AG04450 (cell line): ENCODE data around the gene UPK3A. TPM values are rescaled to one million over a fixed set of nuclear protein-coding genes. Genes with fewer than 3 reads are reported as not detected.

Source experiments
- CTCF ChIA-PET: fragments of 300-600, 350-600 bp; formaldehyde crosslinking; extraction: SDS; loops from one replicate; lab custom pipeline; 2022; ENCODE audit warnings: antibody characterized with exemption, inconsistent platforms; lab: Charles Lee
- POLR2A ChIA-PET: fragments of 350-600 bp; formaldehyde crosslinking; extraction: SDS; loops from one replicate; lab custom pipeline; 2021; ENCODE audit warnings: antibody characterized with exemption, inconsistent platforms; lab: Yijun Ruan, JAX
- DNase-seq: peaks from one replicate; pipeline ENCODE4 v3.0.0-alpha.2; 2011; ENCODE audit warnings: low read depth, low spot score
- H3K27ac ChIP-seq: one replicate; pipeline ENCODE4 v1.5.1; 2012; ENCODE audit warnings: low read depth, low read length, control low read depth
- H3K27me3 ChIP-seq: one replicate; pipeline ENCODE4 v1.6.0; 2012; ENCODE audit warnings: low read length; ENCODE audit not compliant: control insufficient read depth, insufficient read depth
- H3K4me3 ChIP-seq: 2 replicates; pipeline ENCODE4 v1.5.1; 2011; ENCODE audit warnings: mild to moderate bottlenecking, low read depth, low read length, control low read depth
- H3K9me3 ChIP-seq: 2 replicates; pipeline ENCODE4 v1.5.1; 2012; ENCODE audit warnings: low read length; ENCODE audit not compliant: control insufficient read depth, insufficient read depth
- polyA plus RNA-seq: library from polyadenylated mRNA; depleted of rRNA; stranded (reverse); fragments of >200 nt; gene quantifications from 2 replicates; pipeline ENCODE4 v1.2.3, GENCODE V29; 2011
- TF ChIP-seq, protein P1 (sequence below): IDR thresholded peaks from 2 replicates; pipeline ENCODE4 v1.5.1; 2011; ENCODE audit warnings: low read depth, low read length, control low read depth, inconsistent platforms

Gene UPK3A
- polyA plus RNA-seq, 1 experiment = not detected

DNA sequence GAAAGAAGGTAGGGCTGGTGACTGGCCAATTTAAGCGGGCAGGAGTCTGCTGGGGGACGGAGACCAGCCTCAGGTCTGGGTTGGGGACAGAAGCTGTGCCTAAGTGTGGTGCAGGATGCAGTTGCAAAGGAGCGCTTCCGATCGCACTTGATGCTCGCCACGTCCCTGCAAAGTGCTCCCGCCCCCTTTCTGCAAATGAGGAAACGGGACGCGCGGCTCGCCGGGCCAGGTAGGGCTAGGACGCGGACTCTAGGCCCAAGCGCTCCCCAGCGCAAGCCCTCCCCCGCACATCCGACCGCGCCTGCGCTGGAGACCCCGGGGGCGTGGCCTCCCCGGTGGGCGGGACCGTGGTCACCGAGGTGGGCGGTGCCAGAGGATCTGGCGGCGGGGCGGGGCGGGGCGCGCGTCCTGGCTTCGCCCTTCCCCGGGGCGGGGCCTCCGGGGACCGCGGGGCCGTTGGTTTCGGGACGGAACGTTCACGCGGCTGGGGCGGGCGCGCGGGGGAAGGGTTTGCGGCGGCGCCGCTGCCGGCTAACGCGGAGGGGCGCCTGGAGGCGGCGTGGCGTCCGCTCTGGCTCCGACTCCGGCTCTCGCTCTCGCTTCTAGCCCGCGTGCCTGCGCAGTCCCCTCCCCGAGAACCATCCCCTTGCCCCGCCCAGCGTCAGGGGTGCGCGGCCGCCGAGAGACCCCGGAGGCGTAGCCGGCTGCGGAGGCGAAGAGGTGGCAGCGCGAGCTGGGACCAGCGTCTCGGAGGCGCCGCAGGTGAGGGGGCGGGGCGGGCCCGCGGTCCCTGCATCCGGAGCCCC is 24.9 kb downstream of the UPK3A start, which contains the start of gene FAM118A:
FAM118A (plus strand) TSS at position 513 of the 806 bp plus-strand sequence. CDS start 12,446 bp downstream, outside the sequence.
- Histone ChIP-seq H3K4me3 (peak within 1 kb of the TSS; percentile 78), H3K27me3 (no peaks in the 10 kb centered on the region), H3K27ac (peak within 1 kb of the TSS; percentile 47), H3K9me3 (no peaks in the 10 kb centered on the region; the same call in 1 of the 2 replicates)
- TF ChIP-seq, protein P1, sequence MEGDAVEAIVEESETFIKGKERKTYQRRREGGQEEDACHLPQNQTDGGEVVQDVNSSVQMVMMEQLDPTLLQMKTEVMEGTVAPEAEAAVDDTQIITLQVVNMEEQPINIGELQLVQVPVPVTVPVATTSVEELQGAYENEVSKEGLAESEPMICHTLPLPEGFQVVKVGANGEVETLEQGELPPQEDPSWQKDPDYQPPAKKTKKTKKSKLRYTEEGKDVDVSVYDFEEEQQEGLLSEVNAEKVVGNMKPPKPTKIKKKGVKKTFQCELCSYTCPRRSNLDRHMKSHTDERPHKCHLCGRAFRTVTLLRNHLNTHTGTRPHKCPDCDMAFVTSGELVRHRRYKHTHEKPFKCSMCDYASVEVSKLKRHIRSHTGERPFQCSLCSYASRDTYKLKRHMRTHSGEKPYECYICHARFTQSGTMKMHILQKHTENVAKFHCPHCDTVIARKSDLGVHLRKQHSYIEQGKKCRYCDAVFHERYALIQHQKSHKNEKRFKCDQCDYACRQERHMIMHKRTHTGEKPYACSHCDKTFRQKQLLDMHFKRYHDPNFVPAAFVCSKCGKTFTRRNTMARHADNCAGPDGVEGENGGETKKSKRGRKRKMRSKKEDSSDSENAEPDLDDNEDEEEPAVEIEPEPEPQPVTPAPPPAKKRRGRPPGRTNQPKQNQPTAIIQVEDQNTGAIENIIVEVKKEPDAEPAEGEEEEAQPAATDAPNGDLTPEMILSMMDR = no peak
- POLR2A ChIA-PET = no interaction called here
- DNase-seq = peak; percentile 74
- CTCF ChIA-PET = no interaction called here

DNA sequence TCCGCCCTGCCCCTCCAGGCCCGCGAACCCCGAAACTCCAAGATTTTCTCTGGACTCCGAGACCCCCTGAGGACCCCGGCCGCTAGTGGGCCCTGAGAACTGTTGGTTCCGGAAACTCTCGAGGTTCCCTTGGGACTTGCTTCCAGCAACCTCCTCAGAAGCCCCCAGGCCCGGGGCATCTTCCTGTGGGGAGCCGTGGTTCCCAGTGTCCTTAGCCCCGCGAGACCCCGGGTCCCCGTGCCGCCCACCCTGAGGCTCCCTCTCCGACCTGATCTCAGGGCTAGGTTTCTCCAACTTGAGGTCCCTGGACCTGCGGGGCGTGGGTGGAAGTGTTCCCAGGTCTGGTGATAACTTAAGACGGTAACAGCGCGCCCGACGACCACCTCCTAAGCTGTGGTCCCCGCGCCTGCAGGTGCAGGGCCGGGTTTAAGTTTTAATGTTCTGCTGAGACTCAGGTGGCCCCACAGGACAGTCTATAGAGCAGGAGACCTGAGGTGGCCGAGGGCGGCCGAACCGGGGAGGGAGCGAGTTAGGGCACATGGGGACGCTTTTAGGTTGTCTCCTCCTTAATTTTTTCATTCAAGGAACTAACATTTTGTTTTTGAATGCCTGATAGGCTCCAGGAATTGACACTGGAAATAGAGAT is 25.7 kb downstream of the UPK3A start:
- H3K9me3 ChIP-seq = no peaks in the 10 kb centered on the region; the same call in 1 of the 2 replicates
- H3K4me3 ChIP-seq = peak overlapping the region; percentile 78
- H3K27me3 ChIP-seq = no peaks in the 10 kb centered on the region
- TF ChIP-seq, protein P1 = no peak
- ChIA-PET POLR2A (no interaction called here), CTCF (no interaction called here)
- no peak overlapping the region for H3K27ac ChIP-seq
- no peak for DNase-seq

DNA sequence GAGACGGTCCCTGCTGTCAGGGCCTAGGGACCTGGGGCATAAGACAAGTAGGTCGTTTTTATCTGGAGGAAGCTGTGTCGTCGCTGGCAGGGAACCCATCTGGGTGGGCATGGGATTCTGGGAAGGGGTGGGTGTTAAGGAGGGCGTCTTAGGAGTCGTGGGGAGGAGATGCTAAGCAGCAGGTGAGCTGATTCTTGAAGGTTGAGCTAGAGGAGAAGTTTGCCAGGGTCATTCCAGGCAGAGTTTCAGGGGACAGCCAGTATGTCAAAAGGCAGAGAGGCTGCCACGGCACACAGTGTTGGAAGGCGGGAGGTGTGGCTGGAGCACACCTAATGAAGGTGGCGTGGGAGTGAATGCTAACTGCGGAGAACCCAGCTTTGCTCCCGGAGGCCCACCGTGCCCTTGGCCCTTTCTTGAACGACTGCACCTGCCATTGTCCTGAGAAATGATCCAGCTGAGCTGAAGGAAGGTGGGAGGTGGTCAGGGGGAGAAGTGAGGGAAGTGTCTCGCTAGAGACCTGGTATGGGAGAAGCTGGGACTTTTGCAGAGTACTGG is 26.3 kb downstream of the UPK3A start:
- no peak overlapping the region for H3K27ac ChIP-seq
- no peak for DNase-seq
- H3K9me3 ChIP-seq = no peaks in the 10 kb centered on the region; the same call in 1 of the 2 replicates
- H3K27me3 ChIP-seq = no peaks in the 10 kb centered on the region
- peak overlapping the region; percentile 78 for H3K4me3 ChIP-seq
- ChIA-PET CTCF (no interaction called here), POLR2A (interaction anchor here (0.5 kb wide), 1 partner anchor 106 kb away, joined by 3 read pairs; no protein-coding TSS in a partner anchor)
- TF ChIP-seq, protein P1 = no peak

DNA sequence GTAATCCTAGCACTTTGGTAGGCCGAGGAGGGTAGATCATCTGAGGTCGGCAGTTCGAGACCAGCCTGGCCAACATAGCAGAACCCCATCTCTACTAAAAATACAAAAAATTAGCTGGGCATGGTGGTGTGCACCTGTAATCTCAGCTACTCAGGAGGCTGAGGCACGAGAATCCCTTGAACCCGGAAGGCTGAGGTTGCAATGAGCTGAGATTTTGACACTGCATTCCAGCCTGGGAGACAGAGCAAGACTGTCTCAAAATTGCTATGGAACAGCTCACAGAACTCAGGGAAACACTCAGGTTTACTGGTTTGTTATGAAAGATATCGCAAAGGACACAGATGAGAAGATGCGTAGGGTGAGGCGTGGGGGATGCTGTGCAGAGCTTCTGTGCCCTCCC is 27.7 kb downstream of the UPK3A start:
- Histone ChIP-seq H3K27ac (no peak overlapping the region), H3K27me3 (no peaks in the 10 kb centered on the region), H3K9me3 (no peaks in the 10 kb centered on the region; the same call in 1 of the 2 replicates), H3K4me3 (no peak overlapping the region)
- TF ChIP-seq, protein P1 = no peak
- ChIA-PET CTCF (interaction anchor here (0.8 kb wide), 1 partner anchor 242 kb away, joined by 3 read pairs; no protein-coding TSS in a partner anchor), POLR2A (no interaction called here)
- DNase-seq = no peak
